HEK293 (cell line): ENCODE results near the gene DSEL.

Experiments used
- CTCF ChIA-PET: fragments of 350-600 bp; formaldehyde crosslinking; extraction: SDS; loops from one replicate; lab custom pipeline; 2021; ENCODE audit warnings: antibody characterized with exemption; lab: Yijun Ruan, JAX
- POLR2A ChIA-PET: fragments of 300-600 bp; formaldehyde crosslinking; extraction: SDS; loops from one replicate; lab custom pipeline; 2020; ENCODE audit warnings: antibody characterized with exemption, inconsistent platforms; lab: Yijun Ruan, JAX
- H3K27ac ChIP-seq: fragments of 200-500 bp; sonication (Bioruptor generic); 2 replicates; pipeline ENCODE4 v1.5.1; 2014; ENCODE audit warnings: low read depth, low read length, control low read depth, inconsistent platforms; ENCODE audit errors: extremely low read depth
- H3K36me3 ChIP-seq, 2 experiments: fragments of 200-500 bp in 1 of 2; sonication (Bioruptor generic) in 1 of 2; 1 replicate in 1 of 2; 2 replicates in 1 of 2; pipeline ENCODE4 v1.5.1; 2014 to 2017; ENCODE audit warnings: inconsistent platforms in 2 of 2, low read length in 2 of 2; ENCODE audit not compliant: control insufficient read depth in 2 of 2, insufficient read depth in 1 of 2
- H3K4me1 ChIP-seq: fragments of 200-500 bp; sonication (Bioruptor generic); 2 replicates; pipeline ENCODE4 v1.5.1; 2014; ENCODE audit warnings: mild to moderate bottlenecking, low read length, inconsistent platforms; ENCODE audit not compliant: control insufficient read depth, insufficient read depth
- H3K4me3 ChIP-seq: 2 replicates; pipeline ENCODE4 v1.5.1; 2011; ENCODE audit warnings: low read depth, mild to moderate bottlenecking, control low read depth, low read length, moderate library complexity
- H3K9me3 ChIP-seq: fragments of 200-500 bp; sonication (Bioruptor generic); 2 replicates; pipeline ENCODE4 v1.5.1; 2014; ENCODE audit warnings: low read depth, low read length, inconsistent platforms; ENCODE audit not compliant: control insufficient read depth, insufficient read depth
- KLF10 ChIP-seq: fragments of 450-650 bp; IDR thresholded peaks from 2 replicates; pipeline ENCODE4 v1.5.1; 2018; ENCODE audit warnings: missing biosample characterization, mild to moderate bottlenecking, missing genetic modification characterization
- KLF9 ChIP-seq: fragments of 450-650 bp; formaldehyde crosslinking; IDR thresholded peaks from 2 replicates; pipeline ENCODE4 v1.5.1; 2016; ENCODE audit warnings: missing biosample characterization, missing genetic modification characterization, low read depth
- PRDM10 ChIP-seq: fragments of 450-650 bp; formaldehyde crosslinking; IDR thresholded peaks from 2 replicates; pipeline ENCODE4 v1.5.1; 2016; ENCODE audit warnings: missing biosample characterization, missing genetic modification characterization
- PRDM6 ChIP-seq: fragments of 450-650 bp; formaldehyde crosslinking; IDR thresholded peaks from 2 replicates; pipeline ENCODE4 v1.5.1; 2017; ENCODE audit warnings: missing biosample characterization, missing genetic modification characterization
- ZBTB7A ChIP-seq: fragments of 450-650 bp; formaldehyde crosslinking; IDR thresholded peaks from 2 replicates; pipeline ENCODE4 v1.5.1; 2016; ENCODE audit warnings: low read depth, missing biosample characterization, missing genetic modification characterization
- ZFP3 ChIP-seq: fragments of 450-650 bp; formaldehyde crosslinking; IDR thresholded peaks from 2 replicates; pipeline ENCODE4 v1.5.1; 2016; ENCODE audit warnings: low read depth, missing biosample characterization, missing genetic modification characterization
- ZNF23 ChIP-seq: fragments of 450-650 bp; formaldehyde crosslinking; IDR thresholded peaks from 2 replicates; pipeline ENCODE4 v1.5.1; 2016; ENCODE audit warnings: missing biosample characterization, missing genetic modification characterization, borderline replicate concordance
- ZNF311 ChIP-seq: fragments of 450-650 bp; formaldehyde crosslinking; IDR thresholded peaks from 2 replicates; pipeline ENCODE4 v1.5.1; 2017; ENCODE audit warnings: missing biosample characterization, missing genetic modification characterization, borderline replicate concordance
- ZNF398 ChIP-seq: fragments of 450-650 bp; formaldehyde crosslinking; IDR thresholded peaks from 2 replicates; pipeline ENCODE4 v1.5.1; 2017; ENCODE audit warnings: missing biosample characterization, missing genetic modification characterization
- ZNF664 ChIP-seq: fragments of 450-650 bp; formaldehyde crosslinking; IDR thresholded peaks from 2 replicates; pipeline ENCODE4 v1.5.1; 2016; ENCODE audit warnings: missing biosample characterization, missing genetic modification characterization
- ZNF76 ChIP-seq: fragments of 450-650 bp; formaldehyde crosslinking; IDR thresholded peaks from 2 replicates; pipeline ENCODE4; 2016; ENCODE audit warnings: low read depth, missing biosample characterization, missing genetic modification characterization, borderline replicate concordance
- TF ChIP-seq, protein P1 (sequence below): fragments of 450-650 bp; formaldehyde crosslinking; IDR thresholded peaks from 2 replicates; pipeline ENCODE4 v1.5.1; 2017; ENCODE audit warnings: missing biosample characterization, missing genetic modification characterization

DSEL gene

DNA sequence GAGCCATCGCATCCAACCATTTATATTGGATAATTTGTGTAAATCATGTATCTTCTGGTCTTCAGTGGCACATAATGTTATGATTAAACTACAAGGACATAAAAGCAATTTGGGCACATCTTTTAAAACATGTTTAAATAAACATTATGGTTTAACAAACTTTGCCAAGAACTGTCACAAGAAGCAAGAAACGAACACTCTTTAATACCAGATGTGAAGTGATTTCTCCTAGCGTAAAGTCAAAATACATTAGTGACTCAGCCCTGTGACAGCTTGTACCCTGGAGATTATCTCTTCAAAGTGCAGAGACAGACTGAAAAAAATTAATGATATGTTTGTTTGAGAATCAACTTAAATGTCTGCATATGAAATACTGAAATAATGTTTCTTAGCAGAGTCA lies 39.9 kb downstream of the DSEL start (continued):
- no peak for TF ChIP-seq ZNF76
- TF ChIP-seq PRDM10 (tag by site-specific recombination): no peak
- no peak for TF ChIP-seq ZNF23 (tag by site-specific recombination)
- TF ChIP-seq, protein P1, sequence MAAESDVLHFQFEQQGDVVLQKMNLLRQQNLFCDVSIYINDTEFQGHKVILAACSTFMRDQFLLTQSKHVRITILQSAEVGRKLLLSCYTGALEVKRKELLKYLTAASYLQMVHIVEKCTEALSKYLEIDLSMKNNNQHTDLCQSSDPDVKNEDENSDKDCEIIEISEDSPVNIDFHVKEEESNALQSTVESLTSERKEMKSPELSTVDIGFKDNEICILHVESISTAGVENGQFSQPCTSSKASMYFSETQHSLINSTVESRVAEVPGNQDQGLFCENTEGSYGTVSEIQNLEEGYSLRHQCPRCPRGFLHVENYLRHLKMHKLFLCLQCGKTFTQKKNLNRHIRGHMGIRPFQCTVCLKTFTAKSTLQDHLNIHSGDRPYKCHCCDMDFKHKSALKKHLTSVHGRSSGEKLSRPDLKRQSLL (tag by site-specific recombination): no peak

DNA sequence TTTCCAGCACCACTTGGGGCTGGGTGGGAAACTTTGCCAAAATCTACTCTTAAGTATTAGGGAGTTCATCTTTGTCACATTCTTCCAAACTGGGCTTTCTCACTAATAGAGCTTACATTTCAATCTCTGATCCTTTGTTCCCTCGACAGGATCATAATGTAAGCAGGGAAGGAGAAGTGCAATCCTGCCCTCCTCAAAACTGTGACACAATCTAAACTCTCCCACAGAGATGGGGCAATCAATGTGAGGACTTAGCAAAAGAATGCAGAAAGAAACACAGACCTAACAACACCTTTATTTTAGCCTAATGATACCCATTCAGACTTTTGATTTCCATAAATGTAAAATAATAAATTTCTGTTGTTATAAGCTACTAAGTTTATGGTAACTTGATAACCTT lies 40.8 kb downstream of the DSEL start:
- H3K36me3 ChIP-seq: no peaks in the 10 kb centered on the region
- CTCF ChIA-PET: interaction anchor here (0.7 kb wide), 1 partner anchor 469 kb away, joined by 3 read pairs; no protein-coding TSS in a partner anchor
- POLR2A ChIA-PET: no interaction called here
- no peaks in the 10 kb centered on the region for H3K4me1 ChIP-seq
- H3K27ac ChIP-seq: no peak overlapping the region
- no peaks in the 10 kb centered on the region for H3K9me3 ChIP-seq
- no peak overlapping the region for H3K4me3 ChIP-seq
- TF ChIP-seq KLF9 (tag by site-specific recombination): no peak
- no peak for TF ChIP-seq PRDM6 (tag by site-specific recombination)
- no peak for TF ChIP-seq ZNF311 (tag by site-specific recombination)
- no peak for TF ChIP-seq KLF10 (tag by site-specific recombination)
- no peak for TF ChIP-seq ZFP3 (tag by site-specific recombination)
- no peak for TF ChIP-seq ZNF398 (tag by site-specific recombination)
- no peak for TF ChIP-seq ZNF664

DNA sequence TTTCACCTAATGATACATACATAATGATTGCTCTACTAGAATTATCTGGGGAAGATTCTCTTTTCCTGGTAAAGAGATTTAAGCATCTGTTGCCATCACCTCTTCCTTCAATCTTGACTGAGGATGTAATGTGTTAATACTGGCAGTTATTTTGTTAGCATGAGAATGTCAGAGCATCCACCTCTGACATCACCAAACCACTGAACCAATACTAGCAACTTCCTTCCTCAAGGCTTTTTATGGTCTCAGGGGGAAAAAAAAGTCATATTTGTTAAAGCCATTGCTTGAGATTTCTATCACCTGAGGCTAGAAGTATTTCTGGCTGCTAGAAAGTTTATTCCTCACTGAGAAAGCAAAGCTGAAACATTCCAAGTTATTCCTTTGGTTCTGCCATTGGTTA lies 48.5 kb downstream of the DSEL start:
- H3K36me3 ChIP-seq: no peaks in the 10 kb centered on the region
- no peak overlapping the region for H3K4me3 ChIP-seq
- TF ChIP-seq ZBTB7A: no peak
- TF ChIP-seq, all 188 proteins: peak for 0
- Histone ChIP-seq H3K9me3 (no peaks in the 10 kb centered on the region), H3K27ac (no peak overlapping the region), H3K4me1 (no peaks in the 10 kb centered on the region)
- ChIA-PET POLR2A (no interaction called here), CTCF (no interaction called here)
